Raji (cell line): Measurements from ENCODE around the gene ANXA7.
A peak's percentile ranks its signal among the peaks of the same experiment; 100 is the strongest.

Experiments
- POLR2A ChIP-seq: IDR thresholded peaks from 2 replicates; pipeline ENCODE4 v1.6.1; 2011; ENCODE audit warnings: low read depth, low read length, control low read depth; ENCODE audit not compliant: insufficient read depth

Gene ANXA7

GRCh38 chr10:73413528-73414229 lies at the start of gene ANXA7:
ANXA7 (minus strand) TSS chr10:73414058; CDS start chr10:73400856, 13,202 bp downstream.
- TF ChIP-seq POLR2A: peak; percentile 70

- TF ChIP-seq POLR2A: no peak
Observed at GRCh38 chr10:73460897-73461296, 47.0 kb upstream of the ANXA7 start.

GRCh38 chr10:73459683-73460314 lies 45.9 kb upstream of the ANXA7 start:
- TF ChIP-seq POLR2A: no peak

DNA sequence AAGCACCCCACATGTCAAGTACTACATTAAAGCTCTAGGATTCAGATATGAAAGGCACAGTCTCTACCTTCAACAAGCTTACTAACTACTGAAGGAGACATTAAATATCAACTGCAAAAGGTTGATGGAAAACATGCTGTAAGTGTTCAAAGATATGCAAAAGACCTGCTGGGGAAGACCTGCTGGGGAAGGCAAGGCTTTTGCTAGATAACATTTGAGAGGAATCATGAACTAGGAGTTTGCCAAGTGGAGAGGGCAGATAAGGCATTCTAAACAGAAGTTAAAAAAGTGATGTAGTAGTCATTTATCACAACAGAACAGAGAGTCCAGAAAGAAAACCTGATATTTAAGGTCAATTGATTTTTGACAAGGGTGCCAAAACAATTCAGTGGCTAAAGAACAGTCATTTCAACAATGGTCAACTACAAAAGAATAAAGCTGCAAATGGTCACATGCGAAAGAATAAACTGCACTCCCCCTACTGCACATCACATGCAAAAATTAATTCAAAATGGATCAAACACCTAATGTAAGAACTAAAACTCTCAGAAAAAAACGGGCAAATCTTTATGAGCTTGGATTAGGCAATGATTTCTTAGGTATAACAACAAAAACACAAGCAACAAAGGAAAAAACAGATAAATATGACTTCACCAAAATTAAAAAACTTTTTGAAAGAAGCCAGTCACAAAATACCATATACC lies 42.5 kb upstream of the ANXA7 start:
- no peak for TF ChIP-seq POLR2A

- no peak for TF ChIP-seq POLR2A
Observed at GRCh38 chr10:73449113-73449512, 35.3 kb upstream of the ANXA7 start.

- no peak for TF ChIP-seq POLR2A
Observed at GRCh38 chr10:73448384-73448783, 34.5 kb upstream of the ANXA7 start.

DNA sequence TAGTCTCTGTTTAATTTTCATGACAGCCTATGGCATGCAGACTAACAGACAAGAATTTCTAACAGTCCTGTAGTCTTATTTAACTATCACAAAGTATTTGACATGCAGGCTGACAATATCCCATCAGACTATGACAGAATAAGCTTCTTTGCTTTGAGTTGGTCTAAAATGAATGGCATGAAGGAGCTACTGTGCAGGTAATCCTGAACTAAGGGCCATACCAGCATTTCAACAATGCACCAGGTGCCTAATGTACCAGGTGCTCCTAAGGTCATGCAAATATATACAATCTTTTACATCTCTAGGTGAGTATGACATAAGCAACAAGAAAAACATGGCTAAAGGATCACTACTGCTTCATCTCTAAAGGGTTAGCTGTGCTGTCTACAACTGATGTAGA lies 33.1 kb upstream of the ANXA7 start:
- no peak for TF ChIP-seq POLR2A

DNA sequence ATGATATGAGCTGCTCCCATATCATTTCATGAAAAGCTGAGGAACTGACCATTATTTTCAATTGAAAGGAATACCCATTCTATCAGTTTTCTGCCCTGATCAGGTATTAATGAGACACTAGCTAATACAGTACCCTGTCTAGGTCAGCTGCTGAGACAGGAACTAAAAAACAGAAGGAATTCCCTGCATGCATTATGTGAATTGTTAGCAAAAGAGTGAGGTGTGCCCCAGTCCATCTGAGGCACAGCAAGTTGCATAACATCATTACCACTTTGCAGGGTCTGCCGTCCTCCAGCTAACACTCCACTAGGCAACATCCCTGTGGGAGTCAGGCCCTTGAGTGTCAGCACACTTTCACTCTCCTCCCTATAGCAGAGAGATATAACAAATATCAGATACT lies 30.6 kb upstream of the ANXA7 start:
- no peak for TF ChIP-seq POLR2A

DNA sequence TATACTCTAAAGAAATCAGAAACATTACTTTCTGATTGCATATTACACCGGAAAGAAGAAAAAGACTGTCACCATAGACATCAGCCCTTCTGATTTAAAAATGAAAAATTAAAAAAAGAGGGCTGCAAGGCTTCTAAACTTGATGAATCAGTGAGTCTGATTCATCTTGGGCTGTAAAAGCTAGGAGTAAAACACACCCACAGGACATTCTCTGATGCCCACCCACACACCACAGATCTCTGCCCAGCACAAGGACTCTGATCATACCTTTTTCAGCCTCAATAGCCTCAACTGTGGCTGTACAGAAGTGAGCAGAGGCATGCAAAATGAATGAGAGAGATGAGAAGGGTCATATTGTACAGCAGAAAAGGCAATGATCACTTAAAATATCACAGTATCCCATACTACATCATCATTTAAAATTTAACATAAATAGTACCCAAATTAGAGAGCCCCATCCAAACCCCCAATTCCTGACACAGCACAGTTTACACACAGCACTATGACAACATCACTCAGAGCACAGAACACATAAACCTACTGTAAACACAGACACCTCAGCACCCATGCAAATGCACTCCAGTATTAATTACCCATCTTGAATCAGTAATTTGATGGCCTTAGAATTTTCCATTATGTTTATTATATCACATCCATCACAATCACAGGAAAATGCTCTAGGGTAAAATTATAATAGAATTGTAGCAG lies 25.9 kb upstream of the ANXA7 start:
- TF ChIP-seq POLR2A: no peak

- TF ChIP-seq POLR2A: no peak
Observed at GRCh38 chr10:73439055-73439454, 25.2 kb upstream of the ANXA7 start.

GRCh38 chr10:73433538-73433867 lies 19.6 kb upstream of the ANXA7 start, which contains the start of gene MSS51:
MSS51 (minus strand) TSS chr10:73433561; CDS start chr10:73428284, 5,277 bp downstream.
- no peak for TF ChIP-seq POLR2A

GRCh38 chr10:73432646-73433537 lies 19.0 kb upstream of the ANXA7 start:
- TF ChIP-seq POLR2A: no peak

GRCh38 chr10:73426318-73426717 lies 12.5 kb upstream of the ANXA7 start:
- no peak for TF ChIP-seq POLR2A

- TF ChIP-seq POLR2A: no peak
Observed at GRCh38 chr10:73424478-73424877, 10.6 kb upstream of the ANXA7 start.
